ENCODE data around the gene FLOT1. TPM values are rescaled to one million over a fixed set of nuclear protein-coding genes. Genes with fewer than 3 reads are reported as not detected.

FLOT1 gene
- total and polyA plus RNA-seq, 9 of the 15 experiments (the other 6 are each of a cell fraction or from before 2014, with no cell fraction given): 11.7 to 149 (median 118) TPM

DNA sequence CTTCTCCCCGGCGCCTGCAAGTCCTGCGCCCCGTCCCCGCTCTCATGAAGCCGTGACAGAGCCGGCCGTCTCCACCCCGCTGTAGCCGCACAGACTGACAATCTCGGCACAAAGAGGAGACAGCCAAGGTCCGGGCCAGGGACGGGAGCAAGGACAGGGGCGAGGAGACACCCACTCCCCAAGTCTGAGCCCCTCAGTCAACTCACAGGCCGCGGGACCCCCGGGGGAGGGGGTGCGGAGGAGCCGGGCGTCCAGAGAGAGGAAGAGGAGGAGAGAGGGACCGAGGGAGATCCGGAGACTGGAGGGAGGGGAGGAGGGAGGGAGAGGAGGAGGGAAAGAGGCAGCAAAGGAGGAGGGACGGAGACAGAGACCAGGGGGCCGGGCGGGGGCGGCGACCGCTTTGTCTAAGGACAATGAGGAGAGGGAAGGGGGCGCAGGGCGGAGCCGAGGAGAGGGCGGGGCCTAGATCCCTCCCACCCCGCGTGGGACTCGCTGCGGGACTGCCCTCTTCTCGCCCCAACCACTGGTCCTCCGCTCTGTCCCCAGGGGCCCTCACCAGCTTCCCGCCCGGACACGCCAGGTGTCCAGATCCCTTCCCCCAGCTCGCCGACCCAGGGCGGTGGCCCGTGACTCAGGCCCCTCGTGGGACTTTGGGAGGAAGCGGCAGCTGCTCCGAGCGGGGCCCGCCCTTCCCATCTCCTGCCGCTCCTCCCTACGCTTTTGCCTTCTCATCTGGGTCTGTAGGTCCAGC lies 55.4 kb downstream of the FLOT1 start (continued):
- peak; percentile 59; the same call in 1 of the 2 replicates for TF ChIP-seq ZNF444 (CRISPR knock-in tag; IDR thresholded peaks at IDR 0.05)
- TF ChIP-seq, protein P1, sequence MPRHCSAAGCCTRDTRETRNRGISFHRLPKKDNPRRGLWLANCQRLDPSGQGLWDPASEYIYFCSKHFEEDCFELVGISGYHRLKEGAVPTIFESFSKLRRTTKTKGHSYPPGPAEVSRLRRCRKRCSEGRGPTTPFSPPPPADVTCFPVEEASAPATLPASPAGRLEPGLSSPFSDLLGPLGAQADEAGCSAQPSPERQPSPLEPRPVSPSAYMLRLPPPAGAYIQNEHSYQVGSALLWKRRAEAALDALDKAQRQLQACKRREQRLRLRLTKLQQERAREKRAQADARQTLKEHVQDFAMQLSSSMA (CRISPR knock-in tag; IDR thresholded peaks at IDR 0.05): no peak
- peak; percentile 70; the same call in 1 of the 2 replicates for TF ChIP-seq MIER1 (IDR thresholded peaks at IDR 0.05; ENCODE audit: low read depth)
- TF ChIP-seq FOSL1 (tag; conservative IDR thresholded peaks at IDR 0.05): peak; percentile 96
- TF ChIP-seq GABPA (tag; conservative IDR thresholded peaks at IDR 0.05; ENCODE audit: low read depth): peak; percentile 57
- peak; percentile 69 for TF ChIP-seq SMARCE1 (IDR thresholded peaks at IDR 0.05)
- TF ChIP-seq LCOR (CRISPR knock-in tag; IDR thresholded peaks at IDR 0.05): peak; percentile 83; the same call in 1 of the 2 replicates
- peak; percentile 66 for TF ChIP-seq ZFX (CRISPR knock-in tag; IDR thresholded peaks at IDR 0.05)
- TF ChIP-seq CREBBP (IDR thresholded peaks at IDR 0.05; ENCODE audit: low read depth, low read length): no peak
- TF ChIP-seq, protein P2, sequence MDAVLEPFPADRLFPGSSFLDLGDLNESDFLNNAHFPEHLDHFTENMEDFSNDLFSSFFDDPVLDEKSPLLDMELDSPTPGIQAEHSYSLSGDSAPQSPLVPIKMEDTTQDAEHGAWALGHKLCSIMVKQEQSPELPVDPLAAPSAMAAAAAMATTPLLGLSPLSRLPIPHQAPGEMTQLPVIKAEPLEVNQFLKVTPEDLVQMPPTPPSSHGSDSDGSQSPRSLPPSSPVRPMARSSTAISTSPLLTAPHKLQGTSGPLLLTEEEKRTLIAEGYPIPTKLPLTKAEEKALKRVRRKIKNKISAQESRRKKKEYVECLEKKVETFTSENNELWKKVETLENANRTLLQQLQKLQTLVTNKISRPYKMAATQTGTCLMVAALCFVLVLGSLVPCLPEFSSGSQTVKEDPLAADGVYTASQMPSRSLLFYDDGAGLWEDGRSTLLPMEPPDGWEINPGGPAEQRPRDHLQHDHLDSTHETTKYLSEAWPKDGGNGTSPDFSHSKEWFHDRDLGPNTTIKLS (IDR thresholded peaks at IDR 0.05; ENCODE audit: borderline replicate concordance, low read depth): peak; percentile 63; the same call in 1 of the 2 replicates
- peak; percentile 62; the same call in 1 of the 2 replicates for TF ChIP-seq ERF (CRISPR knock-in tag; IDR thresholded peaks at IDR 0.05)
- peak; percentile 7; the same call in 1 of the 2 replicates for TF ChIP-seq MAFK (IDR thresholded peaks at IDR 0.05; ENCODE audit: low read length)
- peak; percentile 84 for TF ChIP-seq HLTF (IDR thresholded peaks at IDR 0.05)
- no peak for TF ChIP-seq ZNF146 (CRISPR knock-in tag; IDR thresholded peaks at IDR 0.05; ENCODE audit: unreplicated experiment)
- TF ChIP-seq GABPB1 (CRISPR knock-in tag; IDR thresholded peaks at IDR 0.05): peak; percentile 73; the same call in 1 of the 2 replicates
- TF ChIP-seq, protein P3, sequence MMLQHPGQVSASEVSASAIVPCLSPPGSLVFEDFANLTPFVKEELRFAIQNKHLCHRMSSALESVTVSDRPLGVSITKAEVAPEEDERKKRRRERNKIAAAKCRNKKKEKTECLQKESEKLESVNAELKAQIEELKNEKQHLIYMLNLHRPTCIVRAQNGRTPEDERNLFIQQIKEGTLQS (IDR thresholded peaks at IDR 0.05): peak; percentile 67
- TF ChIP-seq, protein P3 (CRISPR knock-in tag; conservative IDR thresholded peaks at IDR 0.05): 0 out of 2 replicates have a peak, but pooled peaks have one; percentile 41
- TF ChIP-seq NFE2 (IDR thresholded peaks at IDR 0.05; ENCODE audit: low read depth): peak; percentile 79
- TF ChIP-seq, protein P4, sequence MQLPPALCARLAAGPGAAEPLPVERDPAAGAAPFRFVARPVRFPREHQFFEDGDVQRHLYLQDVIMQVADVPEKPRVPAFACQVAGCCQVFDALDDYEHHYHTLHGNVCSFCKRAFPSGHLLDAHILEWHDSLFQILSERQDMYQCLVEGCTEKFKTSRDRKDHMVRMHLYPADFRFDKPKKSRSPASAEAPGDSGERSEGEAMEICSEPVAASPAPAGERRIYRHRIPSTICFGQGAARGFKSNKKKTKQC (CRISPR knock-in tag; IDR thresholded peaks at IDR 0.05): peak; percentile 63
- peak; percentile 97 for TF ChIP-seq SAFB (IDR thresholded peaks at IDR 0.05; ENCODE audit: borderline replicate concordance, low read depth, low read length)
